ENCODE measurements around the gene CRYBG3.

GRCh38 chr3:97927704-97928103, 105.9 kb downstream of the CRYBG3 start:
- TF ChIP-seq CTCF (IDR thresholded peaks at IDR 0.05) (no peak), POLR2A (IDR thresholded peaks at IDR 0.05) (no peak), EP300 (IDR thresholded peaks at IDR 0.05) (no peak)

All from ovary (tissue), 3 donors.